Nucleus accumbens (tissue), 56 donors: ENCODE results near the gene RRP1.

ENCODE experiments used
- DNase-seq, 56 donors: peaks; one replicate each; lab custom pipeline; 2025; lab: John Stamatoyannopoulos, UW

RRP1 gene

GRCh38 chr21:43758111-43758641, 31.2 kb upstream of the RRP1 start:
- DNase-seq = peak in 2 of 56 donors; percentile 23 to 25

GRCh38 chr21:43758811-43759210, 30.6 kb upstream of the RRP1 start:
- DNase-seq = no peak

DNA sequence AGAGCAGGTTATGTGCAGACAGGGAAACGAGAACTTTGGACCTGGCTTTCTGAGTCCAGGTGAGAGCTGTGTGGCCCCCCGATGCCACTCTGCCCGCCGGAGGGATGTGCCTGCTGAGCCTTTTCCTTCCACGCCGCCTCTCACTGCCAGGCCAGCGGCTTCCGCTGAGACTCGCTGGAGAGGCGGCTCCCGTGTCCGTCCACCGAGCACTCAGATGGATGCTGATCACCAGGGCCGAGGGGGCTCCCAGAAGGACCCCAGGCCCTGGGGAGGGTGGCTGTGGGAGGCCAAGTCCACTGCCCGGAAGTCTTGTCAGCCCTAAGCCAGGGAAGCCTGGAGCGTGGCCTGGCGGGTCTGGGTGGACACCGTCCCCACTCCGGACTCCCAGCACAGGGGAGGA, 29.7 kb upstream of the RRP1 start:
- DNase-seq = no peak

GRCh38 chr21:43760391-43760958, 28.9 kb upstream of the RRP1 start:
- no peak for DNase-seq

GRCh38 chr21:43761886-43762285, 27.5 kb upstream of the RRP1 start:
- no peak for DNase-seq

GRCh38 chr21:43762303-43763128, 26.9 kb upstream of the RRP1 start:
- DNase-seq = no peak

DNA sequence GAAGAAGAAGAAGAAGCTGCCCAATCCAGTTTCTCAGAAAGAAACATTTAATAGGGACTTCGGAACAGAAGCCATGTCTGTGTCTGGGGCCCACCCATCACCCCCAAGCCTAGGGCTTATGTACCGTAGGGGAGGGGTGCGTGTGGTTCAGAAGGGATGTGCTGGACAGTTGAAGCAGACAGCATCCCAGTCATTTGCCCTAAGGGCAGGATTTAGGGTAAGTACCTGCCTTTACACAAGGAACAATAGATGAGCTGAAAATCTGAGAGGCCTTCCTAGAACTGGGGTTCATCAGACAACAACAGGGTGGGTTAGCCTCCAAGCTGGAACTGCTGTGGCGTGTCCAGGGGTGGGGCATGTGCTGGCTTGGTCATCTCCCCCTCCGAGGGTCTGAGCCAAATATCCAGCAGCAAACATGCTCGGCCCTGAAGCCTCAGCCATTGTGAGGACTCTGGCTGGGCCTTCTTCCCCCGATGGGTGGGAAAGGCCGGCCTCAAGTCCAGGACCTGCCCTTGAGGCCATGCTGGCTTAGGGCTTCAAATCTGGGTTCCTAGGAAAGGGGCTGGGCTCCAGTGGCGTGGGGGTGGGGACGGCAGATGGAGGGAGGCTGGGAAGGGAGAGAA, 25.4 kb upstream of the RRP1 start:
- DNase-seq = no peak

DNA sequence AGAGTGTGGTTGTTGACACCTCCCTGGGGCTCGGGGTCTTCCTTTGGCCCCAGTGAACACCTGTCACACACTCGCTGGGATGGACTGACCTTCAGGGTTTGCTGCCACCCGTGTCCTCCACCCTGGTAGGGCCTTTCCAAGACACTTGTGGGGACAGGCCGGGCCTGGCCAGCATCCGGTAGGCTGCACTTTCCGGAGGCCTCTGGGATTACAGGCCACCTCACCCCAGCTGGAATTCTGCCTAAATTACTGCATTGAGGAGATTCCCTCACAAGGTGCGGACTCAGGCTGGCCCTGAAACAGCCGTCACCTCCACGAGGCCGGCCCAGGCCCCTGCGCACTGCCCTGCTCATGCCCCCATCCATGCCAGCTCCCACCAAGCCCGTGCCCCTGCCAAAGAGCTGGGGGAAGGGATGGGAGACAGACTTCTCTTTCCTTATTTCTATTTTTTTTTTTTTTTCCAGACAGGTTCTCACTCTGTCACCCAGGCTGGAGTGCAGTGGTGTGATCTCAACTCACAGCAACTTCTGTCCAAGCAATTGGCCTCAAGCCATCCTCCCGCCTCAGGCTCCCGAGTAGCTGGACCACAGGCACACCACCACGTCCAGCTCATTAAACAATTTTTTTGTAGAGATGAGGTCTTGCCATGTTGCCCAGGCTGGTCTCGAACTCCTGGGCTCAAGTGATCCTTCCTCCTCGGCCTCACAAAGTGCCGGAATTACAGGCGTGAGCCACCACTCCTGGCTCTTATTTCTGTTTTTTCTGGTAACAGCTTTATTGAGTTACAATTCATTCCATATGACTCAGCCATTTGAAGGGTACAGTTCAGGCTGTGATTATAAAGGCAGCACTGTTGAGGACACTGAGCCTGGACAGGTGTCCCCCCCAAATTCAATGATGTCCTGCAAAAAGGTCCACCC, 24.5 kb upstream of the RRP1 start:
- DNase-seq = no peak

- no peak for DNase-seq
Observed at GRCh38 chr21:43766734-43767497, 22.5 kb upstream of the RRP1 start.

DNA sequence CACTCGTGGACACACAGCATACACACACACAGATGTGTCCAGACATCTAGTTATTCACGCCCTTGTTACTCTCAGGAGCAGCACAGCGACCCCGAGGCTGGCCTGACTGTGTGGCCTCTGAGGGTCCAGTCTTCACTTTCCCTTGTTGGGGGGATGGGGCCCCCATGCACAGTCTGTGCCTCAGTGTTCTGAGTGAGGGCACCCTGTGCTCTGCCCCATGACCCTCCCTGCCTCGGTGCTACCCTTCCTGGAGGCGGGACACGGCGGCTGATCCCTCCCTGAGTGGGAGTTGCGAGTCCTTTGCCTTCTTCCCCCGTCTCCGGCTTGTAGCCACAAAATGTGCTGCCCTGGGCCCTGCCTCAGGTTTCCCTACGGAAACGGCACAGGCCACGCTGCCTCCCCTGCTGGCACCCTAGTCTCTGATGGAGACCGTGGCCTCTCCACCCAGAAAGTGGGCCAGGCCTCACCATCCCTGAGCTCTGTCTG, 21.8 kb upstream of the RRP1 start:
- DNase-seq = no peak

DNA sequence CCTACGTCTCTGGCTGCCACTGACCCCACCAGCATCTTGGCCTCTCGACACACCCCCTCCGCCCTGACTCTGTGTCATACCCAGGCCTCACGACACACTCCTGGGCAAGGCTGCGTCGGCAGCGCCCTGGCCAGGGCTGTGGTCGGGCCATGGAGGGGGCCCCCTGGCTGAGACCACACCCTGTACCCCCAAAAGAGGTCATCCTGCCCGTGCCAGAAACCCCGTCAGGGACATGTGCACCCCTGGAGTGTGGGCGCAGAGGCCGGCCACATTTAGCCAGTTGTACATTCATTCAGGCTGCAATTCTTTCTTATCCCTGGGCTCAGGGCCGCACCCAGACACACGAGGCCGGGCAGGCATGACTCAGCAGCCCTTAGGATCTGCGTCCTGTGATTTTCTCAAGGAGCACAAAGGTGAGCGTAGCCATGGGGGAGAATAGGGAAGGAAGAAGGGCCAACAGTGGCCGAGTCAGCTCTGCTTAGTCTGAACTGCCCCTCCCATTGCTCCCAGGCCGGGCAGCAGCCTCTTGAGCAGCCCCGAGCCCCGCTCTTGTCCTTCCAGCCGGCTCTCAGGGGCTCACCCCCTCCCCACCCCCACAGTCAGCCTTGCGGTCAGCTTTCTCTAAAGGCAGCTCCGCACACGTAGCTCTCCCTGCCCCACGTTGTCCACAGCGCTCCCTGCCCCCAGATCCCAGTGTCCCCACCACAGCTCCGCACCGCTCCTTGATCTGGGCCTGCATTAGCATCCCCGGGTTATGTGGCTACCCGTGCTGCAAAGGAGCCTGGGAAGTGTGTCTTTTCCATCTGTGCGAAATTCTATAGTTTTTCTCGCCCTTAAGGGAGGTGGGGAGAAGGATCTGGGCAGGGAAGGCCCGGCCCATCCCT, 21.2 kb upstream of the RRP1 start:
- no peak for DNase-seq

DNA sequence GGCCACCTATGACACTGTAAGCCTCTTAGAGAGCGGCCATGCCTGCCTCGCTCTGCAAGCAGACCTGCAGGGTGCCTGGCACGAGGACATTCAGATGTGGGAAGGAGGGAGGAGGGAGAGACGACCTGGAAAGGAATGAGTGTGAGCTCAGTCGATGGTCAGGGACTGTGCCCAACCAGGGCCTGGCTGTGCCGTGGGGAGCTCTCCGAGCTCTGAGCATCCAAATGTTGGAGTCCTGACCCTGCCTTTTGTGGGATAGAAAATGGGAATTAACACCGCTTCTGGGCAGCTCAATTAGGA, 20.6 kb upstream of the RRP1 start:
- DNase-seq = no peak

DNA sequence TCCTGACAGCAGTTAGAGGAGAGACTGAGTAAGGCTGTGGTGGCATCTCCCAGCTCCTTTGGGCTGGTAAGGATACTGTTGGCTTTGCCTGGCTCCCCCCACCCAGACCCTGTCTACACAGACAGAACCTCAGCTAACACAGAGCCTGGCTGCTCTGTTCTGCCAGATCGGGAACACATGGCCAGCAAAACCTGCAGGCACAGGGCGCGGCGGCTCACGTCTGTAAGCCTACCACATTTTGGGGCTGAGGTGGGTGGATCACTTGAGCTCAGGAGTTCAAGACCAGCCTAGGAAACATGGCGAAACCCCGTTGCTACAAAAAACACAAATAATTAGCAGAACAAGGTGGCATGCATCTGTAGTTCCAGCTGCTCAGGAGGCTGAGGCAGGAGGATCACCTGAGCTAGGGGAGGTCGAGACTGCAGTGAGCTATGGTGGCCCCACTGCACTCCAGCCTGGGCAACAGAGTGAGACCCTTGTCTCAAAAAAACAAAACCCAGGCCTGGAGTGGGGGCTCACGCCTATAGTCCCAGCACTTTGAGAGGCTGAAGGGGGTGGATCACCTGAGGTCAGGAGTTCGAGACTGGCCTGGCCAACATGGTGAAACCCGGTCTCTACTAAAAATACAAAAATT, 19.9 kb upstream of the RRP1 start:
- no peak for DNase-seq

DNA sequence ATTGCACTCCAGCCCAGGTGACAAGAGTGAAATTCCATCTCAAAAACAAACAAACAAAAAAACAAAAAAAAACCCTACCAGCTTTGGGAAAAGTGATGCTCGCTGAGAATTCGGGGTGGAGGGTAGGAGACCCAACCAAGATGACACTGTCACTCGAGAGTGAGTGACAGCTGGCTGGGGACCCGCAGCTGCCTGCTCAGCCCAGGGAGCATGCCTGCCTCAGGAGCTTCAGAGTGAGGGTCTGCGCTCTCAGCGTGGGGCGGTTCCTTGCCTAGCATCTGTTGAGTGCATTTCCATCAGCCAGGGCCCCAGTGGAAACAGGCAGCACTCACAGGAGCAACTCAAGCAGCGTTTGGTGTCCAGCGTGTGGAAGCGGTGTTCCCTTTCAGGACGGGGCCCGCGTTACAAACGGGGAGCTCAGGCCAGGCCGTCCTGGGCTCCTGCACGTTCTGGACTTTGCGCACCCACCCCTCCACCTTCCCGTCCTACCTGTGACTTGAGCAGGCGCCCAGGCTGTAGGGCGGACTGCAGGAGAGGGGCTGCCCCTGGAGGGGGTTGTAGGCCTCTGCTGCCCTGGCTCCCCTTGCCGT, 19.2 kb upstream of the RRP1 start:
- no peak for DNase-seq

DNA sequence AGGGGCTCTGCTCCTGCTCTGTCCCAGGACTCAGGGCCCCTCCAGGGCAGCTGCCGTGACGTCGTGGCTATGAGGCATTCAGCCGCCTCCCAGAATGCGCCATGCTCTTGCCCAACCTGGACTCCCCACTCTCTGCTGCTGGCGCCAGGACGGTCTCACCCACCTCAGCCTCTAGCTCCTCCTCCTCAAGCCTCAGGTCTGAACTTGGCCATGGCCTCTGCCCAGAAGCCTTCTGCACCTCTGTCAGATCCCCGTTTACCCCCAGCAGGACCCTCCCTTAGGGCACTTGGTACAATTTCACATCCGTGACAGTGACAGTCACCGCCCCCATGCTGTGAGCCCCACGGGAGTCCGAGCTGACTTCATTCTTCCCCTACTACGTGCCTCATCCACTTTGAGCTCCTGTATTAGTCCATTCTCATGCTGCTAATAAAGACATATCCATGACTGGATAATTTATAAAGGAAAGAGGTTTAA, 18.1 kb upstream of the RRP1 start:
- no peak for DNase-seq

GRCh38 chr21:43771698-43772424, 17.5 kb upstream of the RRP1 start:
- DNase-seq = no peak

DNA sequence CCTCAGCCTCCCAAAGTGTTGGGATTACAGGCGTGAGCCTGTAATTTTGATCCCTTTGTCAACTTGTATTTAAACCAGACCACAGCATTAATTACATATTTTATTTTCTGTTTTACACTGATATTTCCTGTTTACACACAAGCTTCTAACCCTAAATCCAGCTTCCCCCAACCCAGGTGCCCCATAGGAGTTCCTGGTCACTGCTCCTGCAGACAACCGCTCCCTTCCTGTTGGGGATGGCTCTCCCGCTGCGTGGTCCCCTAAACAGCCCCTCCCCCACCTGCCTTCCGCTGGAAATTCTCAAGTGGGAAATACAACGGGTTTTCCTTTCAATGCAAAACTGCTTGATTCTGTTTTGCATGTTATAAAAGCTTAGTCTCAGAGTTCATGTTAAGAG, 17.0 kb upstream of the RRP1 start:
- DNase-seq = no peak
